HG03097 (cell line): Measurements from ENCODE around the gene MPZL2.

ENCODE experiments used
- ATAC-seq: cut with Tn5 transposase; IDR thresholded peaks from one replicate; pipeline ENCODE4 v1.9.1; 2021; ENCODE audit not compliant: unreplicated experiment, low FRiP score

The MPZL2 gene

GRCh38 chr11:118223992-118224391 is 40.1 kb downstream of the MPZL2 start:
- ATAC-seq = no peak

GRCh38 chr11:118223570-118223969 is 40.5 kb downstream of the MPZL2 start:
- no peak for ATAC-seq

- no peak for ATAC-seq
Observed at GRCh38 chr11:118222437-118222836, 41.7 kb downstream of the MPZL2 start.

GRCh38 chr11:118221419-118221818 is 42.7 kb downstream of the MPZL2 start:
- no peak for ATAC-seq

GRCh38 chr11:118219732-118220131 is 44.4 kb downstream of the MPZL2 start:
- no peak for ATAC-seq

GRCh38 chr11:118219244-118219643 is 44.9 kb downstream of the MPZL2 start:
- ATAC-seq = no peak

- no peak for ATAC-seq
Observed at GRCh38 chr11:118217575-118217974, 46.5 kb downstream of the MPZL2 start.

GRCh38 chr11:118216621-118217481 is 47.2 kb downstream of the MPZL2 start:
- no peak for ATAC-seq

- no peak for ATAC-seq
Observed at GRCh38 chr11:118215765-118216164, 48.3 kb downstream of the MPZL2 start.

- no peak for ATAC-seq
Observed at GRCh38 chr11:118215262-118215661, 48.8 kb downstream of the MPZL2 start.

- no peak for ATAC-seq
Observed at GRCh38 chr11:118214210-118214914, 49.7 kb downstream of the MPZL2 start.

- no peak for ATAC-seq
Observed at GRCh38 chr11:118213781-118214180, 50.3 kb downstream of the MPZL2 start.

- ATAC-seq = no peak
Observed at GRCh38 chr11:118213201-118213600, 50.9 kb downstream of the MPZL2 start.

GRCh38 chr11:118212781-118213191 is 51.3 kb downstream of the MPZL2 start:
- ATAC-seq = no peak

GRCh38 chr11:118212131-118212725 is 51.9 kb downstream of the MPZL2 start:
- ATAC-seq = no peak

- ATAC-seq = no peak
Observed at GRCh38 chr11:118211006-118211405, 53.1 kb downstream of the MPZL2 start.

GRCh38 chr11:118210323-118210722 is 53.8 kb downstream of the MPZL2 start:
- no peak for ATAC-seq

- no peak for ATAC-seq
Observed at GRCh38 chr11:118209033-118209432, 55.1 kb downstream of the MPZL2 start.

- no peak for ATAC-seq
Observed at GRCh38 chr11:118207079-118207478, 57.0 kb downstream of the MPZL2 start.

GRCh38 chr11:118206391-118207031 is 57.6 kb downstream of the MPZL2 start:
- no peak for ATAC-seq
